ENCODE data around the gene ANXA2R. TPM values are rescaled to one million over a fixed set of nuclear protein-coding genes. Genes with fewer than 3 reads are reported as not detected.
A peak's percentile ranks its signal among the peaks of the same experiment; 100 is the strongest.

Gene ANXA2R
- total and polyA plus RNA-seq, 9 of the 15 experiments (the other 6 are each of a cell fraction or from before 2014, with no cell fraction given): 2.1 to 4.8 (median 3.4) TPM

GRCh38 chr5:43063721-43064171 is 23.6 kb upstream of the ANXA2R start (continued):
- TF ChIP-seq TSC22D4 (tag; IDR thresholded peaks at IDR 0.05) (no peak), IRF2 (CRISPR knock-in tag; IDR thresholded peaks at IDR 0.05) (no peak), MTA3 (IDR thresholded peaks at IDR 0.05; ENCODE audit: borderline replicate concordance) (no peak), KDM5B (IDR thresholded peaks at IDR 0.05; ENCODE audit: insufficient replicate concordance, low read depth, low read length) (no peak), OTX1 (CRISPR knock-in tag; IDR thresholded peaks at IDR 0.05) (no peak), PRMT5 (CRISPR knock-in tag; IDR thresholded peaks at IDR 0.05) (no peak), NRF1 (conservative IDR thresholded peaks at IDR 0.05 in 1 of 2, IDR thresholded peaks at IDR 0.05 in 1 of 2) (peak; percentile 32 to 46; a peak in 3 of 4 replicates), JUNB (CRISPR knock-in tag; conservative IDR thresholded peaks at IDR 0.05) (no peak), CREB3 (tag; conservative IDR thresholded peaks at IDR 0.05; ENCODE audit: low read depth) (peak; percentile 46; the same call in 1 of the 2 replicates), ZNF586 (CRISPR knock-in tag; conservative IDR thresholded peaks at IDR 0.05) (no peak), ZNF830 (CRISPR knock-in tag; IDR thresholded peaks at IDR 0.05) (no peak), ARID1B (IDR thresholded peaks at IDR 0.05) (no peak), TAF9B (IDR thresholded peaks at IDR 0.05; ENCODE audit: partially characterized antibody) (no peak), POLR2G (IDR thresholded peaks at IDR 0.05; ENCODE audit: low read depth, low read length) (peak; percentile 23; the same call in 1 of the 2 replicates), PTRF (tag; IDR thresholded peaks at IDR 0.05) (no peak), ZNF584 (CRISPR knock-in tag; IDR thresholded peaks at IDR 0.05; ENCODE audit: low read depth) (no peak), KLF6 (CRISPR knock-in tag; IDR thresholded peaks at IDR 0.05; ENCODE audit: borderline replicate concordance) (no peak), POLR2B (IDR thresholded peaks at IDR 0.05; ENCODE audit: low read depth, partially characterized antibody) (no peak), MEF2D (tag; conservative IDR thresholded peaks at IDR 0.05; ENCODE audit: low read depth) (no peak)
- TF ChIP-seq, protein P1, sequence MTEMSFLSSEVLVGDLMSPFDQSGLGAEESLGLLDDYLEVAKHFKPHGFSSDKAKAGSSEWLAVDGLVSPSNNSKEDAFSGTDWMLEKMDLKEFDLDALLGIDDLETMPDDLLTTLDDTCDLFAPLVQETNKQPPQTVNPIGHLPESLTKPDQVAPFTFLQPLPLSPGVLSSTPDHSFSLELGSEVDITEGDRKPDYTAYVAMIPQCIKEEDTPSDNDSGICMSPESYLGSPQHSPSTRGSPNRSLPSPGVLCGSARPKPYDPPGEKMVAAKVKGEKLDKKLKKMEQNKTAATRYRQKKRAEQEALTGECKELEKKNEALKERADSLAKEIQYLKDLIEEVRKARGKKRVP (CRISPR knock-in tag; IDR thresholded peaks at IDR 0.05): 0 out of 2 replicates have a peak, but pooled peaks have one; percentile 41

All from K562 (cell line).